Neuron (in vitro differentiated cells): ENCODE data around the gene NDST1.

Experiments used
- H2AFZ ChIP-seq: one replicate; pipeline ENCODE4 v1.6.1; 2013; ENCODE audit warnings: low read depth, mild to moderate bottlenecking, inconsistent platforms, low read length, moderate library complexity
- H3K27me3 ChIP-seq: one replicate; pipeline ENCODE4 v1.6.1; 2013; ENCODE audit warnings: low read length; ENCODE audit not compliant: insufficient read depth
- H3K36me3 ChIP-seq: one replicate; pipeline ENCODE4 v1.6.1; 2013; ENCODE audit warnings: low read length; ENCODE audit not compliant: insufficient read depth
- H3K4me1 ChIP-seq: one replicate; pipeline ENCODE4 v1.6.1; 2013; ENCODE audit warnings: low read length; ENCODE audit not compliant: insufficient read depth
- H3K4me3 ChIP-seq: 2 replicates; pipeline ENCODE4 v1.5.1; 2013; ENCODE audit warnings: mild to moderate bottlenecking, low read length, moderate library complexity
- H3K9me3 ChIP-seq: one replicate; pipeline ENCODE4 v1.6.1; 2013; ENCODE audit warnings: low read length

NDST1 gene

GRCh38 chr5:150505041-150505511 is 2.9 kb upstream of the NDST1 start:
- H3K4me3 ChIP-seq: no peak overlapping the region
- no peaks in the 10 kb centered on the region for H3K27me3 ChIP-seq
- peaks cover 7% of the 10 kb centered on the region for H3K4me1 ChIP-seq
- peaks cover 4% of the 10 kb centered on the region for H3K36me3 ChIP-seq
- H3K9me3 ChIP-seq: no peaks in the 10 kb centered on the region
- H2AFZ ChIP-seq: no peak overlapping the region

GRCh38 chr5:150505816-150506215 is 2.1 kb upstream of the NDST1 start:
- H3K4me1 ChIP-seq: peaks cover 14% of the 10 kb centered on the region
- H3K4me3 ChIP-seq: no peak overlapping the region
- H3K27me3 ChIP-seq: no peaks in the 10 kb centered on the region
- no peaks in the 10 kb centered on the region for H3K9me3 ChIP-seq
- H3K36me3 ChIP-seq: no peaks in the 10 kb centered on the region
- H2AFZ ChIP-seq: no peak overlapping the region

- Histone ChIP-seq H3K4me1 (peaks cover 24% of the 10 kb centered on the region), H3K4me3 (no peak overlapping the region), H2AFZ (no peak overlapping the region), H3K27me3 (no peaks in the 10 kb centered on the region), H3K36me3 (no peaks in the 10 kb centered on the region), H3K9me3 (no peaks in the 10 kb centered on the region)
Measured at GRCh38 chr5:150506571-150507473, 1.1 kb upstream of the NDST1 start.

- Histone ChIP-seq H3K36me3 (no peaks in the 10 kb centered on the region), H3K9me3 (no peaks in the 10 kb centered on the region), H2AFZ (no peak overlapping the region), H3K27me3 (no peaks in the 10 kb centered on the region), H3K4me1 (peaks cover 31% of the 10 kb centered on the region), H3K4me3 (no peak overlapping the region)
Measured at GRCh38 chr5:150508277-150508640, 328 bp downstream of the NDST1 start.

GRCh38 chr5:150508828-150509227 is 897 bp downstream of the NDST1 start:
- Histone ChIP-seq H3K36me3 (no peaks in the 10 kb centered on the region), H3K4me3 (no peak overlapping the region), H2AFZ (no peak overlapping the region), H3K9me3 (no peaks in the 10 kb centered on the region), H3K4me1 (peaks cover 35% of the 10 kb centered on the region), H3K27me3 (no peaks in the 10 kb centered on the region)

- Histone ChIP-seq H3K4me3 (no peak overlapping the region), H3K36me3 (peaks cover 2% of the 10 kb centered on the region), H2AFZ (no peak overlapping the region), H3K4me1 (peaks cover 39% of the 10 kb centered on the region), H3K9me3 (no peaks in the 10 kb centered on the region), H3K27me3 (no peaks in the 10 kb centered on the region)
Measured at GRCh38 chr5:150509992-150510391, 2.1 kb downstream of the NDST1 start.

- no peaks in the 10 kb centered on the region for H3K27me3 ChIP-seq
- no peaks in the 10 kb centered on the region for H3K9me3 ChIP-seq
- H2AFZ ChIP-seq: no peak overlapping the region
- H3K36me3 ChIP-seq: peaks cover 3% of the 10 kb centered on the region
- no peak overlapping the region for H3K4me3 ChIP-seq
- peaks cover 43% of the 10 kb centered on the region for H3K4me1 ChIP-seq
Measured at GRCh38 chr5:150510460-150511263, 2.7 kb downstream of the NDST1 start.

- Histone ChIP-seq H3K27me3 (no peaks in the 10 kb centered on the region), H3K9me3 (no peaks in the 10 kb centered on the region), H2AFZ (no peak overlapping the region), H3K36me3 (peaks cover 3% of the 10 kb centered on the region), H3K4me1 (peaks cover 45% of the 10 kb centered on the region), H3K4me3 (no peak overlapping the region)
Measured at GRCh38 chr5:150511578-150512367, 3.8 kb downstream of the NDST1 start.

GRCh38 chr5:150512368-150512747 is 4.4 kb downstream of the NDST1 start:
- H3K4me3 ChIP-seq: no peak overlapping the region
- no peak overlapping the region for H2AFZ ChIP-seq
- H3K27me3 ChIP-seq: no peaks in the 10 kb centered on the region
- H3K4me1 ChIP-seq: peaks cover 49% of the 10 kb centered on the region
- peaks cover 3% of the 10 kb centered on the region for H3K36me3 ChIP-seq
- no peaks in the 10 kb centered on the region for H3K9me3 ChIP-seq

GRCh38 chr5:150513375-150514309 is 5.7 kb downstream of the NDST1 start:
- H3K4me3 ChIP-seq: no peak overlapping the region
- no peak overlapping the region for H2AFZ ChIP-seq
- H3K9me3 ChIP-seq: no peaks in the 10 kb centered on the region
- H3K36me3 ChIP-seq: peaks cover 3% of the 10 kb centered on the region
- peaks cover 52% of the 10 kb centered on the region for H3K4me1 ChIP-seq
- no peaks in the 10 kb centered on the region for H3K27me3 ChIP-seq

- peaks cover 3% of the 10 kb centered on the region for H3K36me3 ChIP-seq
- no peak overlapping the region for H3K4me3 ChIP-seq
- H3K9me3 ChIP-seq: no peaks in the 10 kb centered on the region
- H2AFZ ChIP-seq: no peak overlapping the region
- H3K4me1 ChIP-seq: peaks cover 46% of the 10 kb centered on the region
- H3K27me3 ChIP-seq: no peaks in the 10 kb centered on the region
Measured at GRCh38 chr5:150514708-150515211, 6.8 kb downstream of the NDST1 start.

- Histone ChIP-seq H3K27me3 (no peaks in the 10 kb centered on the region), H2AFZ (no peak overlapping the region), H3K4me1 (peaks cover 42% of the 10 kb centered on the region), H3K4me3 (no peak overlapping the region), H3K9me3 (no peaks in the 10 kb centered on the region), H3K36me3 (peaks cover 3% of the 10 kb centered on the region)
Measured at GRCh38 chr5:150515446-150515845, 7.5 kb downstream of the NDST1 start.
